K562 (cell line): ENCODE data around the gene PCDHGB2. TPM values are rescaled to one million over a fixed set of nuclear protein-coding genes. Genes with fewer than 3 reads are reported as not detected.

Source experiments
- REST ChIP-seq, 2 experiments: fragments of 450-650 bp; formaldehyde crosslinking in 1 of 2; IDR thresholded peaks; 2 replicates each; pipeline versions ENCODE4 v1.4.0 to v1.6.1; 2014 to 2020; ENCODE audit warnings: mild to moderate bottlenecking in 2 of 2, borderline replicate concordance in 1 of 2, low read depth in 1 of 2
- ZNF212 ChIP-seq: fragments of 450-650 bp; formaldehyde crosslinking; IDR thresholded peaks from 2 replicates; pipeline ENCODE4 v1.4.0; 2020; ENCODE audit warnings: mild to moderate bottlenecking
- polyA plus RNA-seq, 8 experiments: library from polyadenylated mRNA; depleted of rRNA in 4 of 8; stranded (reverse) in 5 of 8; unstranded in 3 of 8; fragments of >200 nt; fragmentation: Nextera tagmentation in 2 of 8; fragmentation: Illumina TruSeq in 1 of 8; extraction: Ambion mirVana in 2 of 8; extraction: Trizol in 1 of 8; gene quantifications; 2 replicates each; pipeline versions ENCODE4 v1.2.1 to v1.2.3, GENCODE V29; 2011 to 2014; ENCODE audit warnings: inconsistent platforms in 1 of 8, missing spikeins in 1 of 8
- total RNA-seq, 7 experiments: library from RNA; depleted of rRNA in 6 of 7; stranded (reverse); fragments of >200 nt in 6 of 7; fragmentation: Illumina TruSeq in 2 of 7; extraction: Trizol in 2 of 7; gene quantifications; 2 replicates each; pipeline versions ENCODE4 v1.2.1 to v1.2.3, GENCODE V29; 2011 to 2021; ENCODE audit warnings: low replicate concordance in 1 of 7

PCDHGB2 gene
- total and polyA plus RNA-seq, 9 of the 15 experiments (the other 6 are each of a cell fraction or from before 2014, with no cell fraction given): 0.06 to 0.54 (median 0.29) TPM; not detected in 1

GRCh38 chr5:141320225-141321169 lies 39.3 kb upstream of the PCDHGB2 start, which contains the start of gene TAF7 (continued):
- TF ChIP-seq REST (IDR thresholded peaks at IDR 0.05; ENCODE audit: borderline replicate concordance) (peak; percentile 50; the same call in 1 of the 2 replicates), REST (CRISPR knock-in tag; IDR thresholded peaks at IDR 0.05; ENCODE audit: low read depth) (no peak; the same call in 1 of the 2 replicates), ZNF212 (CRISPR knock-in tag) (no peak)
